HG03159 (cell line): ENCODE measurements around the gene SMIM24.

Experiments used
- ATAC-seq: cut with Tn5 transposase; IDR thresholded peaks from one replicate; pipeline ENCODE4 v1.9.1; 2021; ENCODE audit warnings: mild to moderate bottlenecking, moderate library complexity; ENCODE audit not compliant: unreplicated experiment

The SMIM24 gene

GRCh38 chr19:3476830-3477229, 3.5 kb downstream of the SMIM24 start:
- ATAC-seq, result no peak

GRCh38 chr19:3475449-3475848, 4.9 kb downstream of the SMIM24 start:
- ATAC-seq, result no peak

- ATAC-seq, result no peak
Observed at GRCh38 chr19:3474614-3475013, 5.7 kb downstream of the SMIM24 start.

- no peak for ATAC-seq
Observed at GRCh38 chr19:3474010-3474409, 6.3 kb downstream of the SMIM24 start.

- no peak for ATAC-seq
Observed at GRCh38 chr19:3471954-3472655, 8.2 kb downstream of the SMIM24 start.

GRCh38 chr19:3470500-3471128, 9.7 kb downstream of the SMIM24 start:
- ATAC-seq, result no peak

- ATAC-seq, result no peak
Observed at GRCh38 chr19:3469638-3470499, 10.5 kb downstream of the SMIM24 start.

- ATAC-seq, result no peak
Observed at GRCh38 chr19:3468211-3468610, 12.1 kb downstream of the SMIM24 start.

- ATAC-seq, result no peak
Observed at GRCh38 chr19:3467437-3468198, 12.7 kb downstream of the SMIM24 start.

GRCh38 chr19:3466635-3467034, 13.7 kb downstream of the SMIM24 start:
- ATAC-seq, result no peak

GRCh38 chr19:3465552-3465951, 14.8 kb downstream of the SMIM24 start:
- ATAC-seq, result no peak

- no peak for ATAC-seq
Observed at GRCh38 chr19:3464587-3465235, 15.6 kb downstream of the SMIM24 start.

GRCh38 chr19:3463714-3464586, 16.4 kb downstream of the SMIM24 start:
- ATAC-seq, result no peak

- ATAC-seq, result no peak
Observed at GRCh38 chr19:3462991-3463713, 17.2 kb downstream of the SMIM24 start.

- no peak for ATAC-seq
Observed at GRCh38 chr19:3459965-3460582, 20.3 kb downstream of the SMIM24 start.

GRCh38 chr19:3459089-3459881, 21.0 kb downstream of the SMIM24 start:
- ATAC-seq, result no peak

GRCh38 chr19:3458229-3459088, 21.9 kb downstream of the SMIM24 start:
- no peak for ATAC-seq
